Gastroesophageal sphincter (tissue), 4 donors: ENCODE results near the gene DCBLD2. TPM values are rescaled to one million over a fixed set of nuclear protein-coding genes. Genes with fewer than 3 reads are reported as not detected.

Experiments used
- ATAC-seq: fragments of 150-250 bp; one replicate; pipeline ENCODE4 v1.9.1; 2016; ENCODE audit warnings: mild to moderate bottlenecking, moderate library complexity
- H3K27ac ChIP-seq, 4 donors: fragments of 200-600 bp; sonication (generic) in 3 of 4; 1 replicate in 3 of 4; 2 replicates in 1 of 4; pipeline ENCODE4 v1.5.1; 2016 to 2019
- H3K27me3 ChIP-seq: fragments of 200-600 bp; sonication (generic); one replicate; pipeline ENCODE4 v1.5.1; 2019
- H3K36me3 ChIP-seq, 2 donors: fragments of 200-600 bp; sonication (generic); one replicate each; pipeline ENCODE4 v1.5.1; 2019; ENCODE audit warnings: control low read depth in 1 of 2
- H3K4me1 ChIP-seq, 3 donors: fragments of 200-600 bp; sonication (generic); 1 replicate in 2 of 3; 2 replicates in 1 of 3; pipeline ENCODE4 v1.5.1; 2016 to 2019; ENCODE audit warnings: control low read depth in 2 of 3
- H3K4me3 ChIP-seq, 2 donors: fragments of 200-600 bp; sonication (generic); one replicate each; pipeline ENCODE4 v1.5.1; 2019; ENCODE audit warnings: mild to moderate bottlenecking in 1 of 2, moderate library complexity in 1 of 2
- H3K9me3 ChIP-seq, 3 donors: fragments of 200-600 bp; sonication (generic); one replicate each; pipeline ENCODE4 v1.5.1; 2017 to 2019; ENCODE audit warnings: control low read depth in 2 of 3
- CTCF ChIP-seq, 4 experiments: fragments of 200-600 bp in 2 of 4; fragments of 450-650 bp in 2 of 4; sonication (generic) in 1 of 4; IDR thresholded peaks; one replicate each; pipeline ENCODE4 v1.5.1; 2017 to 2019; ENCODE audit warnings: antibody characterized with exemption in 4 of 4, mild to moderate bottlenecking in 2 of 4, moderate library complexity in 2 of 4
- EP300 ChIP-seq: sonication (generic); formaldehyde crosslinking; IDR thresholded peaks from one replicate; pipeline ENCODE4 v1.6.1; 2017; ENCODE audit warnings: antibody characterized with exemption, mild to moderate bottlenecking
- POLR2A ChIP-seq, 2 donors: fragments of 450-650 bp; IDR thresholded peaks; one replicate each; pipeline ENCODE4 v1.6.1; 2017; ENCODE audit warnings: antibody characterized with exemption in 2 of 2, mild to moderate bottlenecking in 2 of 2, moderate library complexity in 1 of 2
- POLR2AphosphoS5 ChIP-seq: sonication (generic); formaldehyde crosslinking; IDR thresholded peaks from one replicate; pipeline ENCODE4 v1.6.1; 2017; ENCODE audit warnings: antibody characterized with exemption
- WGBS, 2 donors: methylation state at CpG; one replicate each; pipeline ENCODE4 v1.1.5; 2018; ENCODE audit warnings: low coverage in 1 of 2; 5-methylcytosine and 5-hydroxymethylcytosine counted together
- total RNA-seq, 4 donors: library from RNA; depleted of rRNA; stranded (reverse); fragments of >200 nt; gene quantifications; one replicate each; pipeline ENCODE4 v1.1.0, GENCODE V29; 2016

Gene DCBLD2
- total RNA-seq, 4 donors from 2014 or later, result 45.3 to 58.8 (median 52.4) TPM

GRCh38 chr3:98901119-98901391 is 440 bp downstream of the DCBLD2 start:
- ATAC-seq, result peak; percentile 67
- Histone ChIP-seq H3K36me3 (no peaks in the 10 kb centered on the region), H3K9me3 (no peaks in the 10 kb centered on the region), H3K4me1 (peaks cover 0 to 35% (median 9%) of the 10 kb centered on the region in 3 donors), H3K27ac (peak overlapping the region; percentile 79 to 97 (median 92)), H3K4me3 (peak overlapping the region; percentile 70 to 96), H3K27me3 (no peaks in the 10 kb centered on the region)
- WGBS, 2 donors, result 0% methylated on average over 1 of the region's 26 CpGs; no CpG with 5 or more reads in 1 of the 2 donors
- TF ChIP-seq EP300 (no peak), CTCF (IDR thresholded peaks at IDR 0.05) (no peak), POLR2A (IDR thresholded peaks at IDR 0.05) (no peak)

- no peak for TF ChIP-seq CTCF (IDR thresholded peaks at IDR 0.05)
- no peak for TF ChIP-seq EP300
- TF ChIP-seq POLR2A (IDR thresholded peaks at IDR 0.05), result no peak
- TF ChIP-seq POLR2AphosphoS5, result no peak
- H3K27ac ChIP-seq, result peak overlapping the region in 3 of 4 donors; percentile 92 to 97 (median 93)
- H3K9me3 ChIP-seq, result no peaks in the 10 kb centered on the region
- no peak for ATAC-seq
- WGBS, 2 donors, result 5 to 7% methylated on average over 10 to 20 of the region's 23 CpGs
- H3K4me1 ChIP-seq, result peaks cover 0 to 35% (median 9%) of the 10 kb centered on the region in 3 donors
- H3K36me3 ChIP-seq, result no peaks in the 10 kb centered on the region
- no peaks in the 10 kb centered on the region for H3K27me3 ChIP-seq
- H3K4me3 ChIP-seq, result peak overlapping the region; percentile 70 to 96
Observed at GRCh38 chr3:98900265-98901118, 1.0 kb downstream of the DCBLD2 start.

GRCh38 chr3:98897701-98898100 is 3.8 kb downstream of the DCBLD2 start:
- no peak overlapping the region for H3K27ac ChIP-seq
- H3K27me3 ChIP-seq, result no peaks in the 10 kb centered on the region
- 52 to 71% methylated on average over 1 of the region's 1 CpG for WGBS, 2 donors
- no peak overlapping the region for H3K4me3 ChIP-seq
- TF ChIP-seq EP300, result no peak
- TF ChIP-seq CTCF (IDR thresholded peaks at IDR 0.05), result no peak
- no peak for TF ChIP-seq POLR2A (IDR thresholded peaks at IDR 0.05)
- TF ChIP-seq POLR2AphosphoS5, result no peak
- H3K4me1 ChIP-seq, result peaks cover 0 to 38% (median 15%) of the 10 kb centered on the region in 3 donors
- no peaks in the 10 kb centered on the region for H3K9me3 ChIP-seq
- no peak for ATAC-seq
- H3K36me3 ChIP-seq, result no peaks in the 10 kb centered on the region

GRCh38 chr3:98894791-98895576 is 6.5 kb downstream of the DCBLD2 start:
- Histone ChIP-seq H3K4me1 (peaks cover 6 to 48% (median 24%) of the 10 kb centered on the region in 3 donors), H3K36me3 (no peaks in the 10 kb centered on the region), H3K9me3 (no peaks in the 10 kb centered on the region), H3K27me3 (no peaks in the 10 kb centered on the region), H3K27ac (no peak overlapping the region), H3K4me3 (no peak overlapping the region)
- no peak for ATAC-seq
- WGBS, 2 donors, result 87 to 88% methylated on average over 8 of the region's 8 CpGs
- TF ChIP-seq CTCF (IDR thresholded peaks at IDR 0.05), result no peak
- no peak for TF ChIP-seq EP300
- TF ChIP-seq POLR2A (IDR thresholded peaks at IDR 0.05), result no peak
- TF ChIP-seq POLR2AphosphoS5, result no peak
